H1 (cell line): ENCODE measurements around the gene PTGFR. TPM values are rescaled to one million over a fixed set of nuclear protein-coding genes. Genes with fewer than 3 reads are reported as not detected.

ENCODE experiments used
- BCL11A ChIP-seq, 2 experiments: IDR thresholded peaks; one replicate each; pipeline ENCODE4 v1.6.1; 2011; ENCODE audit warnings: low read depth in 2 of 2, low read length in 2 of 2, mild to moderate bottlenecking in 2 of 2
- CBX8 ChIP-seq: fragments of 300-800, 300-1000 bp; sonication (generic); IDR thresholded peaks from 2 replicates; pipeline ENCODE4 v1.7.1; 2016; ENCODE audit warnings: low read depth, low read length, borderline replicate concordance
- GABPA ChIP-seq: IDR thresholded peaks from 2 replicates; pipeline ENCODE4 v1.6.1; 2011; ENCODE audit warnings: mild to moderate bottlenecking, low read length, moderate library complexity, borderline replicate concordance; ENCODE audit not compliant: insufficient read depth
- GTF2F1 ChIP-seq: IDR thresholded peaks from 2 replicates; pipeline ENCODE4 v1.6.1; 2012; ENCODE audit warnings: low read depth, low read length, improper control_type of control experiment, borderline replicate concordance
- RBBP5 ChIP-seq: IDR thresholded peaks from 2 replicates; pipeline ENCODE4 v1.7.1; 2012; ENCODE audit warnings: low read depth, mild to moderate bottlenecking, inconsistent platforms, low read length, moderate library complexity, borderline replicate concordance
- RXRA ChIP-seq: IDR thresholded peaks from 2 replicates; pipeline ENCODE4 v1.6.1; 2011; ENCODE audit warnings: low read depth, mild to moderate bottlenecking, low read length, moderate library complexity; ENCODE audit not compliant: insufficient read depth
- polyA plus RNA-seq, 7 experiments: library from polyadenylated mRNA; depleted of rRNA in 3 of 7; stranded (reverse) in 5 of 7; unstranded in 2 of 7; fragments of >200 nt in 5 of 7; fragments of 200-250 nt in 2 of 7; gene quantifications; 1 replicate in 5 of 7; 2 replicates in 1 of 7; 4 replicates in 1 of 7; pipeline versions ENCODE4 v1.2.1 to v1.2.3, GENCODE V29; 2011 to 2013; ENCODE audit warnings: missing spikeins in 2 of 7, mixed read lengths in 2 of 7
- total RNA-seq: library from RNA; stranded (reverse); fragmentation: NEBNext Ultra II Directional; extraction: Animal tissue kit (Norgen Biotek cat#: 25700); gene quantifications from 2 replicates; pipeline ENCODE4 v1.2.1, GENCODE V29; 2021

PTGFR gene
- total and polyA plus RNA-seq, 2 of the 8 experiments (the other 6 are each of a cell fraction or from before 2014, with no cell fraction given) = 0.02 TPM; not detected in 1

- TF ChIP-seq BCL11A (IDR thresholded peaks at IDR 0.05; ENCODE audit: low read depth in 2 of 2, low read length in 2 of 2) (no peak), GTF2F1 (no peak), RXRA (no peak), GABPA (no peak), CBX8 (no peak), RBBP5 (no peak)
Observed at GRCh38 chr1:78468521-78468920, 22.3 kb upstream of the PTGFR start (continued).
